GM19351 (cell line): ENCODE results near the gene NEK1.
A peak's percentile ranks its signal among the peaks of the same experiment; 100 is the strongest.
"Not testable (repeated sequence)": the region's sequence is repeated elsewhere in the genome, so short reads cannot be mapped to it uniquely, and the experiment has no call there.

Experiments used
- ATAC-seq: cut with Tn5 transposase; IDR thresholded peaks from one replicate; pipeline ENCODE4 v1.9.1; 2021; ENCODE audit warnings: mild to moderate bottlenecking, moderate library complexity; ENCODE audit not compliant: unreplicated experiment

The NEK1 gene

GRCh38 chr4:169523796-169524195 lies 88.6 kb downstream of the NEK1 start:
- no peak for ATAC-seq

GRCh38 chr4:169510617-169511016 lies 101.8 kb downstream of the NEK1 start:
- ATAC-seq: no peak

GRCh38 chr4:169506903-169507302 lies 105.5 kb downstream of the NEK1 start:
- no peak for ATAC-seq

GRCh38 chr4:169499907-169500306 lies 112.5 kb downstream of the NEK1 start:
- ATAC-seq: not testable (repeated sequence)

- ATAC-seq: not testable (repeated sequence)
Observed at GRCh38 chr4:169494234-169494633, 118.1 kb downstream of the NEK1 start.

- ATAC-seq: no peak
Observed at GRCh38 chr4:169493164-169493524, 119.2 kb downstream of the NEK1 start.

- peak; percentile 71 for ATAC-seq
Observed at GRCh38 chr4:169492436-169493163, 119.8 kb downstream of the NEK1 start.

- ATAC-seq: no peak
Observed at GRCh38 chr4:169491211-169491610, 121.2 kb downstream of the NEK1 start.

GRCh38 chr4:169489306-169489705 lies 123.1 kb downstream of the NEK1 start:
- ATAC-seq: no peak

- ATAC-seq: peak; percentile 92
Observed at GRCh38 chr4:169485791-169486742, 126.3 kb downstream of the NEK1 start.

- no peak for ATAC-seq
Observed at GRCh38 chr4:169485086-169485485, 127.3 kb downstream of the NEK1 start.

GRCh38 chr4:169484485-169484884 lies 127.9 kb downstream of the NEK1 start:
- ATAC-seq: no peak

GRCh38 chr4:169464080-169464479 lies 148.3 kb downstream of the NEK1 start:
- ATAC-seq: no peak

- no peak for ATAC-seq
Observed at GRCh38 chr4:169460081-169460480, 152.3 kb downstream of the NEK1 start.

- ATAC-seq: no peak
Observed at GRCh38 chr4:169458575-169458974, 153.8 kb downstream of the NEK1 start.

GRCh38 chr4:169452644-169453043 lies 159.7 kb downstream of the NEK1 start:
- ATAC-seq: not testable (repeated sequence)

- ATAC-seq: not testable (repeated sequence)
Observed at GRCh38 chr4:169448935-169449334, 163.4 kb downstream of the NEK1 start.

- no peak for ATAC-seq
Observed at GRCh38 chr4:169446824-169447223, 165.6 kb downstream of the NEK1 start.

- no peak for ATAC-seq
Observed at GRCh38 chr4:169443748-169444147, 168.6 kb downstream of the NEK1 start.

- ATAC-seq: no peak
Observed at GRCh38 chr4:169440446-169440845, 171.9 kb downstream of the NEK1 start.

- ATAC-seq: no peak
Observed at GRCh38 chr4:169439244-169439643, 173.1 kb downstream of the NEK1 start.

- ATAC-seq: peak; percentile 40
Observed at GRCh38 chr4:169438057-169438480, 174.3 kb downstream of the NEK1 start.
